Natural killer cell (primary cell): ENCODE results near the gene BCL2L13. TPM values are rescaled to one million over a fixed set of nuclear protein-coding genes. Genes with fewer than 3 reads are reported as not detected.

Source experiments
- ATAC-seq, 3 donors: fragments of 150-1000 bp in 2 of 3; fragments of 200-7000 bp in 1 of 3; cut with Tn5 transposase; 1 replicate in 1 of 3; 2 replicates in 2 of 3; pipeline ENCODE4 v1.10.0; 2021; ENCODE audit warnings: mild to moderate bottlenecking in 2 of 3, moderate library complexity in 2 of 3
- DNase-seq, 2 donors: peaks; one replicate each; pipeline versions ENCODE4 v3.0.0 to v3.0.0-alpha.2; 2013 to 2021; ENCODE audit warnings: mixed read lengths in 1 of 2
- H3K27ac ChIP-seq: one replicate; pipeline ENCODE4 v1.5.1; 2013; ENCODE audit warnings: mild to moderate bottlenecking, low read length
- H3K27me3 ChIP-seq: one replicate; pipeline ENCODE4 v1.6.1; 2013; ENCODE audit warnings: low read length; ENCODE audit not compliant: control insufficient read depth, insufficient read depth
- H3K36me3 ChIP-seq: one replicate; pipeline ENCODE4 v1.6.1; 2013; ENCODE audit warnings: low read length; ENCODE audit not compliant: control insufficient read depth, insufficient read depth
- H3K4me1 ChIP-seq: one replicate; pipeline ENCODE4 v1.6.1; 2013; ENCODE audit warnings: low read length; ENCODE audit not compliant: control insufficient read depth, insufficient read depth
- H3K4me3 ChIP-seq: one replicate; pipeline ENCODE4 v1.5.1; 2013; ENCODE audit warnings: low read length
- H3K9me3 ChIP-seq: one replicate; pipeline ENCODE4 v1.6.1; 2013; ENCODE audit warnings: low read length; ENCODE audit not compliant: control insufficient read depth, insufficient read depth
- H3K27ac Mint-ChIP-seq, 2 donors: one replicate each; pipeline ENCODE4 v1.8.0; 2022; ENCODE audit warnings: mild to moderate bottlenecking in 2 of 2, mixed read lengths in 2 of 2, moderate library complexity in 1 of 2
- H3K27me3 Mint-ChIP-seq, 2 donors: one replicate each; pipeline ENCODE4 v1.8.0; 2022; ENCODE audit warnings: low read depth in 2 of 2, mixed read lengths in 2 of 2
- H3K36me3 Mint-ChIP-seq: one replicate; pipeline ENCODE4 v1.8.0; 2022; ENCODE audit warnings: mixed read lengths
- H3K4me1 Mint-ChIP-seq, 2 donors: one replicate each; pipeline ENCODE4 v1.8.0; 2022; ENCODE audit warnings: mixed read lengths in 2 of 2
- H3K4me3 Mint-ChIP-seq: one replicate; pipeline ENCODE4 v1.8.0; 2022; ENCODE audit warnings: mild to moderate bottlenecking, moderate library complexity, mixed read lengths
- H3K9me3 Mint-ChIP-seq, 2 donors: one replicate each; pipeline ENCODE4 v1.8.0; 2022; ENCODE audit warnings: mixed read lengths in 2 of 2
- CTCF ChIP-seq: fragments of 200-600 bp; IDR thresholded peaks from one replicate; pipeline ENCODE4 v1.8.0; 2022; ENCODE audit warnings: antibody characterized with exemption
- WGBS: methylation state at CpG from one replicate; pipeline ENCODE4 v1.1.7; 2013; ENCODE audit warnings: missing lambda C conversion rate; ENCODE audit not compliant: insufficient coverage; 5-methylcytosine and 5-hydroxymethylcytosine counted together
- intact Hi-C: fragments of 100-400 bp; cut with micrococcal nuclease; formaldehyde crosslinking; loops from one replicate; pipeline ENCODE4 v1.14.2; 2022
- total RNA-seq, 4 donors: library from RNA; stranded (reverse); fragments of 120-200 nt in 1 of 4; gene quantifications; one replicate each; pipeline versions ENCODE4 v1.2.3 to v1.2.4, GENCODE V29; 2013 to 2022

The BCL2L13 gene
- total RNA-seq, 3 donors from 2014 or later (not counting 1 experiment from before 2014, with no cell fraction given), result 19.1 to 28.7 (median 23.3) TPM

- ATAC-seq (peak; percentile 52 to 72 (median 65)), DNase-seq (peak; percentile 79 to 81)
- intact Hi-C loops, result loop anchor here (10.0 kb wide), 1 partner anchor 689 kb away; the partner anchor contains the start of gene IL17RA
- Mint-ChIP-seq H3K27me3 (no peaks in the 10 kb centered on the region), H3K36me3 (no peaks in the 10 kb centered on the region), H3K4me3 (peak overlapping the region; percentile 94), H3K27ac (peak overlapping the region; percentile 82 to 90), H3K4me1 (peaks cover 58 to 64% of the 10 kb centered on the region in 2 donors), H3K9me3 (no peaks in the 10 kb centered on the region)
- Histone ChIP-seq H3K27me3 (no peaks in the 10 kb centered on the region), H3K4me3 (peak overlapping the region; percentile 64), H3K4me1 (peaks cover 90% of the 10 kb centered on the region), H3K36me3 (no peaks in the 10 kb centered on the region), H3K9me3 (no peaks in the 10 kb centered on the region), H3K27ac (peak overlapping the region; percentile 59)
- no peak for TF ChIP-seq CTCF
- WGBS, result under 1% methylated on average over 44 of the region's 47 CpGs
Measured at GRCh38 chr22:17773606-17774205, 135.1 kb downstream of the BCL2L13 start.

- H3K4me3 ChIP-seq, result peak within 1 kb of the TSS; percentile 64
- intact Hi-C loops, result loop anchor here (10.0 kb wide), 1 partner anchor 690 kb away; the partner anchor contains the start of gene IL17RA
- ATAC-seq (peak; percentile 29 to 62 (median 47)), DNase-seq (peak; percentile 59 to 72)
- no peaks in the 10 kb centered on the region for H3K27me3 ChIP-seq
- peaks cover 65 to 70% of the 10 kb centered on the region in 2 donors for H3K4me1 Mint-ChIP-seq
- peaks cover 92% of the 10 kb centered on the region for H3K4me1 ChIP-seq
- 1% methylated on average over 64 of the region's 64 CpGs for WGBS
- no peaks in the 10 kb centered on the region for H3K27me3 Mint-ChIP-seq
- peak within 1 kb of the TSS; percentile 99 for H3K27ac ChIP-seq
- peak within 1 kb of the TSS; percentile 98 for H3K4me3 Mint-ChIP-seq
- peak within 1 kb of the TSS; percentile 98 to 99 for H3K27ac Mint-ChIP-seq
- TF ChIP-seq CTCF, result no peak
- H3K9me3 ChIP-seq, result no peaks in the 10 kb centered on the region
- no peaks in the 10 kb centered on the region for H3K9me3 Mint-ChIP-seq
- H3K36me3 Mint-ChIP-seq, result no peaks in the 10 kb centered on the region
- no peaks in the 10 kb centered on the region for H3K36me3 ChIP-seq
Measured at GRCh38 chr22:17774206-17774925, 135.8 kb downstream of the BCL2L13 start, which contains the start of gene BID. TSS of gene BID (minus strand) at chr22:17774469. CDS start at chr22:17750116, 24,353 bp downstream.

GRCh38 chr22:17774926-17775685 is 136.5 kb downstream of the BCL2L13 start:
- Mint-ChIP-seq H3K36me3 (no peaks in the 10 kb centered on the region), H3K4me3 (peak overlapping the region; percentile 98), H3K27ac (peak overlapping the region; percentile 98 to 99), H3K4me1 (peaks cover 66 to 70% of the 10 kb centered on the region in 2 donors), H3K9me3 (no peaks in the 10 kb centered on the region), H3K27me3 (no peaks in the 10 kb centered on the region)
- TF ChIP-seq CTCF, result no peak
- DNase-seq (peak in 1 of 2 donors; percentile 40), ATAC-seq (no peak)
- H3K4me3 ChIP-seq, result no peak overlapping the region
- no peaks in the 10 kb centered on the region for H3K36me3 ChIP-seq
- intact Hi-C loops, result loop anchor here (10.0 kb wide), 1 partner anchor 690 kb away; the partner anchor contains the start of gene IL17RA
- H3K9me3 ChIP-seq, result no peaks in the 10 kb centered on the region
- no peaks in the 10 kb centered on the region for H3K27me3 ChIP-seq
- 73% methylated on average over 26 of the region's 27 CpGs for WGBS
- peak overlapping the region; percentile 99 for H3K27ac ChIP-seq
- peaks cover 92% of the 10 kb centered on the region for H3K4me1 ChIP-seq
